LHCN-M2 (cell line): ENCODE results near the gene MIGA2. TPM values are rescaled to one million over a fixed set of nuclear protein-coding genes. Genes with fewer than 3 reads are reported as not detected.

ENCODE experiments used
- DNase-seq: peaks from one replicate; pipeline ENCODE4 v3.0.0-alpha.2; 2012; ENCODE audit warnings: low read depth
- total RNA-seq: library from RNA; depleted of rRNA; stranded (reverse); fragments of >200 nt; gene quantifications from 2 replicates; pipeline ENCODE4 v1.2.3, GENCODE V29; 2014; rRNA removed

MIGA2 gene
- total RNA-seq, 1 experiment from 2014 or later, result 29.1 TPM

DNA sequence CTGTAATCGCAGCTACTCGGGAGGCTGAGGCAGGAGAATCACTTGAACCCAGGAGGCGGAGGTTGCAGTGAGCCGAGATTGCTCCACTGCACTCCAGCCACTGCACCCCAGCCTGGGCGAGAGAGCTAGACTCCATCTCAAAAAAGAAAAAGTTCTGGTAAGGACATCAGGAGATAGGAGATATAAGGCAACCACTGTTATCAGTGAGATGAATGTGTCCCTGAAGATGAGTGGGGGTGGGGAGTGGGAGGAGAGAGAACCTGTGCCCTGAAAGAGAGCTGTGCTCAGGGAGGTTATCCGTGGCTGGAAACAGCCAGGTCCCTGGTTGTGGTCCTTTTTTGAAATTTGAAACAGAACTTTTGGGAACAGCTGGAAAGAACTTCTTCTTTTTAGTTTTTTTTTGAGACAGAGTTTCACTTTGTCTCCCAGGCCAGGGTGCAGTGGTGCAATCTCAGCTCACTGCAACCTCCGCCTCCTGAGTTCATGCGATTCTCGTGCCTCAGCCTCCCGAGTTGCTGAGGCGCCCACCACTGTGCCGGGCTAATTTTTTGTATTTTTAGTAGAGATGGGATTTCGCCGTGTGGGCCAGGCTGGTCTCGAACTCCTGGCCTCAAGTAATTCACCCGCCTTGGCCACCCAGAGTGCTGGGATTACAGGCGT, 77.3 kb downstream of the MIGA2 start:
- no peak for DNase-seq

DNA sequence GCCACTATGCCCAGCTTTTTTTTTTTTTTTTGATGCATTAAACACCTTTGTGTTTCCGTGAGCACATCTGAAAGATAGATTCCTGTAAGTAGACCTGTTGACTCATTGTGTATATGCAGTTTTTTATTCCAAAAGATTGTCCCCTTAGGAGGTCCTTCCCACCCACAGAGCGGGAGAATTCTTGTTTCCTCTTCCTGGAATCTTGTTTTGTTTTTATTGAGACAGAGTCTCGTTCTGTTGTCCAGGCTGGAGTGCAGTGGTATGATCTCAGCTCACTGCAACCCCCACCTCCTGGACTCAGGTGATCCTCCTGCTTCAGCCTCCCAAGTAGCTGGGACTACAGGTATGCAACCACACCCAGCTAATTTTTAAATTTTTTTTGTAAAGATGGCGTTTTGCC, 82.4 kb downstream of the MIGA2 start:
- no peak for DNase-seq

DNA sequence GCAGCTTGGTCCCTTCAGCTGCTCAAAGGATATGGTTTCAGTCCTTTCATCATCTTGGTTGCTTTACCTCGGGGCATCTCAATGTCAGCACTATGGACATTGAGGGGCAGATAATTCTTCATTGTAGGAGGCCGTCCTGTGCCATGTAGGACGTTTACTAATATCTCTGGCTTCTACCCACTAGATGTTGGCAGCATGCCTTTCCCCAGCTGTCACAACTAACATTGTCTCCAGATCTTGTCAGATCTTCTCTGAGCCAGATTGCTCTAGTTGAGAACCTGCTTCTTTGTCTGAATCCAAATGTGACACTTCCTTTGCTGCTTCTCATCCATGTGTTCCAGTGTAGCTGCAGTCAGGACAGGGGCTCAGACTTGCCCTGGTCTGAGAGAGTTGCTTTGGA, 85.1 kb downstream of the MIGA2 start:
- peak; percentile 94 for DNase-seq

Other genes starting within 250 kb of the MIGA2 start
- 17.6 and 28.1 TPM in 2 replicates for gene TBC1D13, start 249.4 kb upstream of the MIGA2 start, total RNA-seq
- gene ENDOG, start 218.1 kb upstream of the MIGA2 start, total RNA-seq, result 30.5 and 48.3 TPM in 2 replicates
- gene SPOUT1, start 206.8 kb upstream of the MIGA2 start, total RNA-seq, result 29.9 and 32.1 TPM in 2 replicates
- 9.6 and 9.8 TPM in 2 replicates for gene KYAT1, start 154.7 kb upstream of the MIGA2 start, total RNA-seq
- gene LRRC8A, start 154.5 kb upstream of the MIGA2 start, total RNA-seq, result 42.3 and 46.8 TPM in 2 replicates
- 17.3 and 19.5 TPM in 2 replicates for gene PHYHD1, start 115.6 kb upstream of the MIGA2 start, total RNA-seq
- 34.4 and 39.0 TPM in 2 replicates for gene DOLK, start 89.0 kb upstream of the MIGA2 start, total RNA-seq
- 61.6 and 80.0 TPM in 2 replicates for gene NUP188, start 88.9 kb upstream of the MIGA2 start, total RNA-seq
- 48.2 and 52.6 TPM in 2 replicates for gene SH3GLB2, start 8.3 kb upstream of the MIGA2 start, total RNA-seq
- 11.1 and 12.8 TPM in 2 replicates for gene DOLPP1, start 44.5 kb downstream of the MIGA2 start, total RNA-seq
- gene CRAT, start 74.2 kb downstream of the MIGA2 start, total RNA-seq, result 41.9 and 47.9 TPM in 2 replicates
- gene PTPA, start 74.8 kb downstream of the MIGA2 start, total RNA-seq, result 113 and 122 TPM in 2 replicates
- 10.7 and 12.5 TPM in 2 replicates for gene IER5L, start 141.6 kb downstream of the MIGA2 start, total RNA-seq